GM23338 (cell line): ENCODE results near the gene EPHA8. TPM values are rescaled to one million over a fixed set of nuclear protein-coding genes. Genes with fewer than 3 reads are reported as not detected.

Experiments
- ATAC-seq: fragments of 200-7000 bp; cut with Tn5 transposase; 3 replicates; pipeline ENCODE4 v1.9.1; 2020
- DNase-seq: peaks from one replicate; pipeline ENCODE4 v3.0.0-alpha.2; 2015; ENCODE audit warnings: low spot score
- H2AFZ ChIP-seq: fragments of 200-600 bp; sonication (generic); 2 replicates; pipeline ENCODE4 v1.8.0; 2016; ENCODE audit warnings: antibody characterized with exemption, mild to moderate bottlenecking, moderate library complexity
- H3F3A ChIP-seq: fragments of 200-600 bp; sonication (generic); replicated peaks from 2 replicates; pipeline ENCODE4 v1.8.0; 2017; ENCODE audit warnings: antibody characterized with exemption, mixed run types, low read depth
- H3K27ac ChIP-seq: fragments of 200-600 bp; sonication (generic); 2 replicates; pipeline ENCODE4 v1.6.1; 2016; ENCODE audit warnings: low read depth
- H3K27me3 ChIP-seq: fragments of 200-600 bp; sonication (generic); 2 replicates; pipeline ENCODE4 v1.8.0; 2016; ENCODE audit warnings: mild to moderate bottlenecking, mixed run types, moderate library complexity; ENCODE audit not compliant: insufficient read depth
- H3K36me3 ChIP-seq: fragments of 200-600 bp; sonication (generic); 2 replicates; pipeline ENCODE4 v1.8.0; 2016; ENCODE audit warnings: mild to moderate bottlenecking; ENCODE audit not compliant: insufficient read depth
- H3K4me1 ChIP-seq: fragments of 200-600 bp; sonication (generic); 2 replicates; pipeline ENCODE4 v1.8.0; 2016; ENCODE audit warnings: mild to moderate bottlenecking, moderate library complexity; ENCODE audit not compliant: insufficient read depth
- H3K4me2 ChIP-seq: fragments of 200-600 bp; sonication (generic); 2 replicates; pipeline ENCODE4 v1.7.1; 2017; ENCODE audit warnings: mixed run types
- H3K4me3 ChIP-seq: fragments of 200-600 bp; sonication (generic); 2 replicates; pipeline ENCODE4 v1.6.1; 2016; ENCODE audit warnings: mixed run types
- H3K79me2 ChIP-seq: fragments of 200-600 bp; sonication (generic); replicated peaks from 2 replicates; pipeline ENCODE4 v1.8.0; 2017; ENCODE audit warnings: mild to moderate bottlenecking; ENCODE audit not compliant: insufficient read depth
- H3K9me2 ChIP-seq: fragments of 200-600 bp; sonication (generic); 2 replicates; pipeline ENCODE4 v1.8.0; 2017; ENCODE audit not compliant: insufficient read depth
- H4K20me1 ChIP-seq: fragments of 200-600 bp; sonication (generic); replicated peaks from 2 replicates; pipeline ENCODE4 v1.8.0; 2017; ENCODE audit warnings: mild to moderate bottlenecking; ENCODE audit not compliant: insufficient read depth
- H3K27ac Mint-ChIP-seq: 2 replicates; pipeline ENCODE4 v1.8.0; 2020; ENCODE audit warnings: inconsistent platforms, mild to moderate bottlenecking, moderate library complexity, mixed read lengths
- H3K27me3 Mint-ChIP-seq: 3 replicates; pipeline ENCODE4 v1.8.0; 2022; ENCODE audit warnings: low read depth, mild to moderate bottlenecking, moderate library complexity, mixed read lengths, inconsistent platforms; ENCODE audit not compliant: insufficient read depth, poor library complexity
- H3K36me3 Mint-ChIP-seq: 3 replicates; pipeline ENCODE4 v1.8.0; 2021; ENCODE audit warnings: low read depth, mild to moderate bottlenecking, inconsistent platforms, moderate library complexity, mixed read lengths
- H3K4me1 Mint-ChIP-seq: 3 replicates; pipeline ENCODE4 v1.8.0; 2020; ENCODE audit warnings: mild to moderate bottlenecking, inconsistent platforms, mixed read lengths
- H3K4me3 Mint-ChIP-seq: 3 replicates; pipeline ENCODE4 v1.8.0; 2021; ENCODE audit warnings: moderate library complexity, mild to moderate bottlenecking, inconsistent platforms, mixed read lengths
- H3K9me3 Mint-ChIP-seq: 3 replicates; pipeline ENCODE4 v1.8.0; 2020; ENCODE audit warnings: moderate library complexity, mild to moderate bottlenecking, inconsistent platforms, mixed read lengths
- CREB1 ChIP-seq: fragments of 250-450 bp; sonication (Bioruptor Pico); IDR thresholded peaks from 2 replicates; pipeline ENCODE4 v1.5.0; 2020; ENCODE audit warnings: low read depth, mild to moderate bottlenecking, moderate library complexity
- CTCF ChIP-seq, 2 experiments: fragments of 200-600 bp in 1 of 2; sonication (generic) in 1 of 2; conservative IDR thresholded peaks; 2 replicates each; pipeline versions ENCODE4 v1.5.1 to v1.6.1; 2016 to 2017; ENCODE audit warnings: antibody characterized with exemption in 2 of 2, low read depth in 2 of 2, mild to moderate bottlenecking in 2 of 2, moderate library complexity in 1 of 2
- ETS1 ChIP-seq: IDR thresholded peaks from 2 replicates; pipeline ENCODE4 v1.6.1; 2016; ENCODE audit warnings: antibody characterized with exemption
- EZH2 ChIP-seq: fragments of 200-600 bp; sonication (generic); IDR thresholded peaks from one replicate; pipeline ENCODE4 v1.8.0; 2017; ENCODE audit warnings: antibody characterized with exemption, mild to moderate bottlenecking, low read depth; ENCODE audit not compliant: unreplicated experiment
- EZH2phosphoT487 ChIP-seq: fragments of 200-600 bp; sonication (generic); IDR thresholded peaks from one replicate; pipeline ENCODE4 v1.8.1; 2018; ENCODE audit warnings: antibody characterized with exemption; ENCODE audit not compliant: unreplicated experiment
- JUNB ChIP-seq: IDR thresholded peaks from one replicate; pipeline ENCODE4 v1.6.1; 2016; ENCODE audit warnings: antibody characterized with exemption; ENCODE audit not compliant: unreplicated experiment
- NANOG ChIP-seq: IDR thresholded peaks from 2 replicates; pipeline ENCODE4 v1.6.1; 2016; ENCODE audit warnings: antibody characterized with exemption, borderline replicate concordance
- POLR2AphosphoS5 ChIP-seq: IDR thresholded peaks from 2 replicates; pipeline ENCODE4 v1.6.1; 2016; ENCODE audit warnings: antibody characterized with exemption, low read depth
- REST ChIP-seq: IDR thresholded peaks from one replicate; pipeline ENCODE4 v1.6.1; 2018; ENCODE audit warnings: antibody characterized with exemption; ENCODE audit not compliant: unreplicated experiment
- STAT1 ChIP-seq: IDR thresholded peaks from one replicate; pipeline ENCODE4 v1.6.1; 2016; ENCODE audit warnings: antibody characterized with exemption; ENCODE audit not compliant: unreplicated experiment
- ZNF114 ChIP-seq: fragments of 250-450 bp; sonication (Bioruptor Pico); IDR thresholded peaks from 2 replicates; pipeline ENCODE4 v1.5.0; 2020; ENCODE audit warnings: mild to moderate bottlenecking, moderate library complexity
- ZNF331 ChIP-seq: fragments of 250-450 bp; sonication (Bioruptor Pico); IDR thresholded peaks from 2 replicates; pipeline ENCODE4 v1.5.0; 2020; ENCODE audit warnings: low read depth, mild to moderate bottlenecking, moderate library complexity
- ZNF462 ChIP-seq: fragments of 250-450 bp; sonication (Bioruptor Pico); IDR thresholded peaks from 2 replicates; pipeline ENCODE4 v1.5.0; 2020; ENCODE audit warnings: mild to moderate bottlenecking, moderate library complexity
- polyA plus RNA-seq: library from polyadenylated mRNA; unstranded; fragments of >200 nt; fragmentation: Nextera tagmentation; extraction: Ambion mirVana; gene quantifications from 2 replicates; pipeline ENCODE4 v1.2.1, GENCODE V29; 2016
- total RNA-seq: library from RNA; depleted of rRNA; stranded (reverse); fragments of >200 nt; shearing (Covaris generic); gene quantifications from 2 replicates; pipeline ENCODE4 v1.2.3, GENCODE V29; 2014

EPHA8 gene
- total and polyA plus RNA-seq, 2 experiments from 2014 or later: 2.3 to 5.0 TPM

- no peaks in the 10 kb centered on the region for H3K9me3 Mint-ChIP-seq
- H3K79me2 ChIP-seq: no peaks in the 10 kb centered on the region
Measured at GRCh38 chr1:22588899-22589422, 25.7 kb downstream of the EPHA8 start.

More at GRCh38 chr1:22588899-22589422, 25.7 kb downstream of the EPHA8 start:
- DNase-seq: no peak
- no peak for TF ChIP-seq STAT1
- no peak for TF ChIP-seq ETS1
- no peak for TF ChIP-seq REST
- TF ChIP-seq ZNF114 (CRISPR knock-in tag): no peak
- TF ChIP-seq CREB1 (CRISPR knock-in tag): no peak
- no peak for TF ChIP-seq JUNB
- TF ChIP-seq CTCF (conservative IDR thresholded peaks at IDR 0.05; ENCODE audit: low read depth in 2 of 2): no peak
- no peak for TF ChIP-seq EZH2phosphoT487
- no peak for TF ChIP-seq POLR2AphosphoS5
- no peak for TF ChIP-seq ZNF462 (CRISPR knock-in tag)
- no peak for TF ChIP-seq NANOG
- TF ChIP-seq ZNF331 (CRISPR knock-in tag): no peak
- no peak for TF ChIP-seq EZH2
- no peaks in the 10 kb centered on the region for H3K4me1 ChIP-seq
- Mint-ChIP-seq H3K4me3 (no peak overlapping the region), H3K27ac (no peak overlapping the region), H3K36me3 (no peaks in the 10 kb centered on the region), H3K27me3 (peaks cover 1% of the 10 kb centered on the region), H3K4me1 (no peaks in the 10 kb centered on the region)
- no peak overlapping the region for H2AFZ ChIP-seq
- no peak overlapping the region for H3K27ac ChIP-seq
- H3K4me2 ChIP-seq: no peak overlapping the region
- H3K9me2 ChIP-seq: no peaks in the 10 kb centered on the region
- ATAC-seq: no peak
- no peaks in the 10 kb centered on the region for H3K36me3 ChIP-seq
- H4K20me1 ChIP-seq: no peaks in the 10 kb centered on the region
- H3F3A ChIP-seq: no peaks in the 10 kb centered on the region
- no peaks in the 10 kb centered on the region for H3K27me3 ChIP-seq
- no peak overlapping the region for H3K4me3 ChIP-seq
